ENCODE data around the gene PDF.

PDF gene

DNA sequence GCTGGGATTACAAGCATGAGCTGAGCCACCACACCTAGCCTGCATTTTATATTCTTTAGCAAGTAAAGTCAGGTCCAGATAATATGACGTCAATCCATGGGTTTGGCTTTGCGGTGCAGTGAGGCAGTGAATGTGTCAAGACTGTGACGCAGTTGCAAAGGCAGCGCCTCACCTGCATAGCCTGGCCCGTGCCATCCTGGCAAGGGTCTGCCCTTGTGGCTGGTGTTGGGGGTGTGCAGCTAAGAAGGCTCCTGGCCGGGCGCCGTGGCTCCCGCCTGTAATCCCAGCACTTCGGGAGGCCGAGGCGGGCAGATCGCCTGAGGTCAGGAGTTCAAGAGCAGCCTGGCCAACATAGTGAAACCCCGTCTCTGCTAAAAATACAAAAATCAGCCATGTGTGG, 7.0 kb downstream of the PDF start:
- no peak overlapping the region for H4K8ac ChIP-seq (ENCODE audit: low read depth, low read length)
- no peak overlapping the region for H3K4me3 ChIP-seq (ENCODE audit: low read length)
- no peak overlapping the region for H2AK5ac ChIP-seq (ENCODE audit: low read length)
- no CpG with 5 or more reads among the region's 14 CpGs for WGBS (ENCODE audit: extremely low coverage, insufficient coverage, low lambda C conversion rate)
- H4K5ac ChIP-seq (ENCODE audit: low read length): no peak overlapping the region
- H3K36me3 ChIP-seq (ENCODE audit: control insufficient read depth, insufficient read depth, low read length): peaks cover 28% of the 10 kb centered on the region
- no peak overlapping the region for H2BK15ac ChIP-seq (replicated peaks; ENCODE audit: low read depth)
- peaks cover 33% of the 10 kb centered on the region for H3K79me2 ChIP-seq (ENCODE audit: control insufficient read depth, insufficient read depth, low read length)
- H3K56ac ChIP-seq (ENCODE audit: low read length): no peak overlapping the region
- H2BK5ac ChIP-seq (ENCODE audit: low read length): no peak overlapping the region
- no peak for DNase-seq
- no peak overlapping the region for H3K23ac ChIP-seq (ENCODE audit: low read length)
- no peak overlapping the region for H3K4me2 ChIP-seq (ENCODE audit: low read length)
- no peak overlapping the region for H3K9ac ChIP-seq (ENCODE audit: low read length)
- H3K79me1 ChIP-seq (ENCODE audit: low read length): peaks cover 15% of the 10 kb centered on the region
- no peak overlapping the region for H3K18ac ChIP-seq (ENCODE audit: low read length)
- no peak overlapping the region for H3K4ac ChIP-seq (ENCODE audit: low read depth, low read length)
- H3K4me1 ChIP-seq (ENCODE audit: control insufficient read depth, low read depth, low read length): peaks cover 3% of the 10 kb centered on the region
- no peak overlapping the region for H3K27ac ChIP-seq (ENCODE audit: low read depth, low read length)
- H2BK120ac ChIP-seq (ENCODE audit: low read depth, low read length): no peak overlapping the region
- no peaks in the 10 kb centered on the region for H3K27me3 ChIP-seq (ENCODE audit: insufficient read depth, low read length, poor library complexity)

DNA sequence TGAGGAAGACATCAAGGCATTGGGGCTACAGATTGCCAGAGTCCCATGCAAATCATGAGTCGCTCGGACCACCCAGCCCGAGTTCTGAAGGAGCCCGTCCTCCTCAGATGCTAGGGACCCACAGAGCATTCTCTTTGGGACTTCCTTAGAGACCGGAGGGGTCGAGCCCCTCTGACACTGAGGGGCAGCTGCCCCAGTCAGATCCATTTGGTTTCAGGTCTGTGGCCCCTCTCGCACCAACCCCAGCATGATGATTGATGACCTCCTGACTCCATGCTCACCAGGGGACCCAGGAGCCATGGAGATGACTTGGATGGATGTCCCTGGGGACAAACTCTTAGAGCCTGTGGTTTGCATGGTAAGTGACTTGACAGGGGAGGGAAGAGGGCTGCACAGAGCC, 8.0 kb downstream of the PDF start:
- no peak overlapping the region for H4K5ac ChIP-seq (ENCODE audit: low read length)
- WGBS (ENCODE audit: extremely low coverage, insufficient coverage, low lambda C conversion rate): no CpG with 5 or more reads among the region's 7 CpGs
- no peak overlapping the region for H2AK5ac ChIP-seq (ENCODE audit: low read length)
- H3K4ac ChIP-seq (ENCODE audit: low read depth, low read length): no peak overlapping the region
- DNase-seq: no peak
- no peaks in the 10 kb centered on the region for H3K27me3 ChIP-seq (ENCODE audit: insufficient read depth, low read length, poor library complexity)
- no peak overlapping the region for H3K18ac ChIP-seq (ENCODE audit: low read length)
- no peak overlapping the region for H2BK120ac ChIP-seq (ENCODE audit: low read depth, low read length)
- no peak overlapping the region for H3K4me2 ChIP-seq (ENCODE audit: low read length)
- no peak overlapping the region for H3K9ac ChIP-seq (ENCODE audit: low read length)
- peaks cover 15% of the 10 kb centered on the region for H3K79me1 ChIP-seq (ENCODE audit: low read length)
- no peak overlapping the region for H3K23ac ChIP-seq (ENCODE audit: low read length)
- no peak overlapping the region for H2BK15ac ChIP-seq (replicated peaks; ENCODE audit: low read depth)
- H3K4me3 ChIP-seq (ENCODE audit: low read length): no peak overlapping the region
- H3K4me1 ChIP-seq (ENCODE audit: control insufficient read depth, low read depth, low read length): no peaks in the 10 kb centered on the region
- H3K36me3 ChIP-seq (ENCODE audit: control insufficient read depth, insufficient read depth, low read length): peaks cover 31% of the 10 kb centered on the region
- H2BK5ac ChIP-seq (ENCODE audit: low read length): no peak overlapping the region
- peaks cover 26% of the 10 kb centered on the region for H3K79me2 ChIP-seq (ENCODE audit: control insufficient read depth, insufficient read depth, low read length)
- H3K27ac ChIP-seq (ENCODE audit: low read depth, low read length): no peak overlapping the region
- no peak overlapping the region for H3K56ac ChIP-seq (ENCODE audit: low read length)
- no peak overlapping the region for H4K8ac ChIP-seq (ENCODE audit: low read depth, low read length)

DNA sequence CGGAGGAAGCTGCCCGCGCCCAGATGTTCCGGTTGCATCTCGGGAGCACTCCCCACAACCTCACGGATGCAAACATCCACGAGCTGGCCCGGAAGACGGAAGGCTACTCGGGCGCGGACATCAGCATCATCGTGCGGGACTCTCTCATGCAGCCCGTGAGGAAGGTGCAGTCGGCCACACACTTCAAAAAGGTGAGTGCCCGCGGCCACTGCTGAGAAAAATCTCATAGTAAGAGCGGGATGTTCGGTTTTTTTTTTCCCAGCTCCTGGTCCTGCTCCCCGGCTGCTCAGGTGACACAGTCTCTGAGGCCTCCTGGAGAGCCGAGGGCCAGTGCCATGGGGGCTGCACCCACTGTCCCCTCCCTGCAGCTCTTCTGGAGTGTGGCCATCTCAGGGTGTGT, 9.3 kb downstream of the PDF start:
- no peak overlapping the region for H2BK120ac ChIP-seq (ENCODE audit: low read depth, low read length)
- peaks cover 37% of the 10 kb centered on the region for H3K36me3 ChIP-seq (ENCODE audit: control insufficient read depth, insufficient read depth, low read length)
- H3K79me2 ChIP-seq (ENCODE audit: control insufficient read depth, insufficient read depth, low read length): peaks cover 14% of the 10 kb centered on the region
- H3K4me1 ChIP-seq (ENCODE audit: control insufficient read depth, low read depth, low read length): no peaks in the 10 kb centered on the region
- H3K56ac ChIP-seq (ENCODE audit: low read length): no peak overlapping the region
- no peak overlapping the region for H3K4me2 ChIP-seq (ENCODE audit: low read length)
- DNase-seq: no peak
- H3K23ac ChIP-seq (ENCODE audit: low read length): no peak overlapping the region
- no peak overlapping the region for H2BK15ac ChIP-seq (replicated peaks; ENCODE audit: low read depth)
- no peak overlapping the region for H2BK5ac ChIP-seq (ENCODE audit: low read length)
- H4K8ac ChIP-seq (ENCODE audit: low read depth, low read length): no peak overlapping the region
- H3K4me3 ChIP-seq (ENCODE audit: low read length): no peak overlapping the region
- no peak overlapping the region for H3K9ac ChIP-seq (ENCODE audit: low read length)
- H4K5ac ChIP-seq (ENCODE audit: low read length): no peak overlapping the region
- peaks cover 18% of the 10 kb centered on the region for H3K79me1 ChIP-seq (ENCODE audit: low read length)
- no peak overlapping the region for H3K4ac ChIP-seq (ENCODE audit: low read depth, low read length)
- H3K27me3 ChIP-seq (ENCODE audit: insufficient read depth, low read length, poor library complexity): no peaks in the 10 kb centered on the region
- H2AK5ac ChIP-seq (ENCODE audit: low read length): no peak overlapping the region
- WGBS (ENCODE audit: extremely low coverage, insufficient coverage, low lambda C conversion rate): no CpG with 5 or more reads among the region's 22 CpGs
- H3K18ac ChIP-seq (ENCODE audit: low read length): no peak overlapping the region
- no peak overlapping the region for H3K27ac ChIP-seq (ENCODE audit: low read depth, low read length)

DNA sequence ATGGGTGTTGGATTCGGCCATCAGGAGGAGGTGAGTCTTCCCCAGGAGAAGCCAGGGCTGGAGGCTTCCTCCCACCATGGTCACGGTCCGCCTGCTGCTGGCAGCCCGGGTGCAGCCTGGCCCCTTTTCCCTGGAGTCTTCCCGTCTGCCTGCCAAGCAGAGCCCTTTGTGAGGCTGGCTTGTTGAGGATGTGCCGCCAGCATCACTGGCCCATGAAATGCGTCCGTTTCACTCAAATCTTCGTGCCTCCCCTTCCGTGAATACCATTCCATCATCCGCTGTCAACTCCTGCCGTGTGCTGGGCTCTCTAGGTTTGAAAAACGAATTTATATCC, 9.7 kb downstream of the PDF start:
- Histone ChIP-seq H4K5ac (ENCODE audit: low read length) (no peak overlapping the region), H3K9ac (ENCODE audit: low read length) (no peak overlapping the region), H3K27ac (ENCODE audit: low read depth, low read length) (no peak overlapping the region), H2BK5ac (ENCODE audit: low read length) (no peak overlapping the region), H2BK15ac (replicated peaks; ENCODE audit: low read depth) (no peak overlapping the region), H3K79me1 (ENCODE audit: low read length) (peaks cover 14% of the 10 kb centered on the region), H3K27me3 (ENCODE audit: insufficient read depth, low read length, poor library complexity) (no peaks in the 10 kb centered on the region), H3K18ac (ENCODE audit: low read length) (no peak overlapping the region), H3K36me3 (ENCODE audit: control insufficient read depth, insufficient read depth, low read length) (peaks cover 37% of the 10 kb centered on the region), H2AK5ac (ENCODE audit: low read length) (no peak overlapping the region), H3K79me2 (ENCODE audit: control insufficient read depth, insufficient read depth, low read length) (peaks cover 10% of the 10 kb centered on the region), H3K4me2 (ENCODE audit: low read length) (no peak overlapping the region), H3K56ac (ENCODE audit: low read length) (no peak overlapping the region), H3K4ac (ENCODE audit: low read depth, low read length) (no peak overlapping the region), H3K4me3 (ENCODE audit: low read length) (no peak overlapping the region), H4K8ac (ENCODE audit: low read depth, low read length) (no peak overlapping the region), H2BK120ac (ENCODE audit: low read depth, low read length) (no peak overlapping the region), H3K4me1 (ENCODE audit: control insufficient read depth, low read depth, low read length) (no peaks in the 10 kb centered on the region), H3K23ac (ENCODE audit: low read length) (no peak overlapping the region)
- no peak for DNase-seq
- no CpG with 5 or more reads among the region's 13 CpGs for WGBS (ENCODE audit: extremely low coverage, insufficient coverage, low lambda C conversion rate)

DNA sequence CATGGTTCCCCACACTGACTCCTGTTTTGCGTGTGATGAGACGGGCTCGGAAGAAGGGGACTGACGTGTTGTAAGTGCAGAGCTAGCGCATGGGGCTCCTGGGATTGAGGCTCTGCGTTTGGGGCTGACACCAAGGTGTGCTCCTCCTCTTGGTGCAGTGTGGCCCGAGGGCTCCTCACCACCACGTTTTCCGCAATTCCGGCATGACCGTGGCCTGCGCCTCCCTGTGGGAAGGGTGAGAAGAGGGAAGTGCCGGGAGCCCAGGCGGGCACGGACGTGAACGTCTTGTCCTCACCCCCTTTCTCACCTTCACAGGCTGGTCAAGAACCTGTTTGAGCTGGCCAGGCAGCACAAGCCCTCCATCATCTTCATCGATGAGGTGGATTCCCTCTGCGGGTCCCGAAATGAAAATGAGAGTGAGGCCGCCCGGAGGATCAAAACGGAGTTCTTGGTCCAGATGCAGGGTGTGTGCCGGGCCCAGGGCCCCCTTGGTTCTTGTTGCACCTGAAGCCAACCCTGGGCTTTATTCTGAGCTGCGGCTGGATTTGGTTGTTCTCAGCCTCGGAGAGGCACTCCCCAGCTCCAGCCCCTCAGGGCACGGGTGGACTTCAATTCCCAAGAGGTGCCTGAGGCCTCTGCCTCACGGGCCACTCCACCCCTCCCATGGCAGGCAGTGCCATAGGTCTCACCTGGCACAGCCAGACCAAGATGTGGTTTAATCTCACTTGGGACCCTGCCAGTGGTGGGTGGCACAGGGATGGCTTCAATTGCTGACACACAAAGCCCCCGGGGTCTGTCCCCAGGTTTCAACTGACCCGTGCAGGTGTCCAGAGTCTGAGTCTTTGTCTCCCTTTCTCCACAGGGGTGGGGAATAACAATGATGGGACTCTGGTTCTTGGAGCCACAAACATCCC, 10.3 kb downstream of the PDF start:
- Histone ChIP-seq H4K8ac (ENCODE audit: low read depth, low read length) (no peak overlapping the region), H3K4ac (ENCODE audit: low read depth, low read length) (no peak overlapping the region), H3K36me3 (ENCODE audit: control insufficient read depth, insufficient read depth, low read length) (peaks cover 37% of the 10 kb centered on the region), H3K56ac (ENCODE audit: low read length) (no peak overlapping the region), H3K27ac (ENCODE audit: low read depth, low read length) (no peak overlapping the region), H3K23ac (ENCODE audit: low read length) (no peak overlapping the region), H3K4me1 (ENCODE audit: control insufficient read depth, low read depth, low read length) (no peaks in the 10 kb centered on the region), H2AK5ac (ENCODE audit: low read length) (no peak overlapping the region), H3K9ac (ENCODE audit: low read length) (no peak overlapping the region), H2BK15ac (replicated peaks; ENCODE audit: low read depth) (no peak overlapping the region), H3K4me2 (ENCODE audit: low read length) (no peak overlapping the region), H3K79me1 (ENCODE audit: low read length) (peaks cover 14% of the 10 kb centered on the region), H3K79me2 (ENCODE audit: control insufficient read depth, insufficient read depth, low read length) (peaks cover 9% of the 10 kb centered on the region), H2BK5ac (ENCODE audit: low read length) (no peak overlapping the region), H4K5ac (ENCODE audit: low read length) (no peak overlapping the region), H2BK120ac (ENCODE audit: low read depth, low read length) (no peak overlapping the region), H3K18ac (ENCODE audit: low read length) (no peak overlapping the region), H3K27me3 (ENCODE audit: insufficient read depth, low read length, poor library complexity) (no peaks in the 10 kb centered on the region), H3K4me3 (ENCODE audit: low read length) (no peak overlapping the region)
- DNase-seq: no peak
- WGBS (ENCODE audit: extremely low coverage, insufficient coverage, low lambda C conversion rate): no CpG with 5 or more reads among the region's 30 CpGs

DNA sequence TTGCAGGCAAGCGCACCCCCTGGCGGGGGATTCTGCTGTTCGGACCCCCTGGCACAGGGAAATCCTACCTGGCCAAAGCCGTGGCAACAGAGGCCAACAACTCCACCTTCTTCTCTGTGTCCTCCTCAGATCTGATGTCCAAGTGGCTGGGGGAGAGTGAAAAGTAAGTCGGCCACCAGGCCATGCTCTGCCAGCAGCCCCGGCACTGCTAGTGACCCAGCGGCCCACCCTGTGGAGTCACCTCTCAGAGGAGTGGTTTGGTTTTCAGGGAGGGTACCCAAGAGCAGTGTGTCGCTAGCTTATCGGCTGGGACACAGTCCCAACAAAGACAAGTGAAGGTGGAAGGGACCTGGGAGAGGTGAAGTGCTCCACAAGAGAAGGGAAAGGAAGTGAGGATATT, 11.0 kb downstream of the PDF start:
- no peak overlapping the region for H3K4me2 ChIP-seq (ENCODE audit: low read length)
- no peak overlapping the region for H3K9ac ChIP-seq (ENCODE audit: low read length)
- H2BK15ac ChIP-seq (replicated peaks; ENCODE audit: low read depth): no peak overlapping the region
- H3K27ac ChIP-seq (ENCODE audit: low read depth, low read length): no peak overlapping the region
- DNase-seq: no peak
- H4K5ac ChIP-seq (ENCODE audit: low read length): no peak overlapping the region
- H3K36me3 ChIP-seq (ENCODE audit: control insufficient read depth, insufficient read depth, low read length): peaks cover 37% of the 10 kb centered on the region
- H3K4me3 ChIP-seq (ENCODE audit: low read length): no peak overlapping the region
- peaks cover 4% of the 10 kb centered on the region for H3K79me2 ChIP-seq (ENCODE audit: control insufficient read depth, insufficient read depth, low read length)
- H3K79me1 ChIP-seq (ENCODE audit: low read length): peaks cover 12% of the 10 kb centered on the region
- no peak overlapping the region for H3K56ac ChIP-seq (ENCODE audit: low read length)
- no peak overlapping the region for H3K18ac ChIP-seq (ENCODE audit: low read length)
- H4K8ac ChIP-seq (ENCODE audit: low read depth, low read length): no peak overlapping the region
- H2BK5ac ChIP-seq (ENCODE audit: low read length): no peak overlapping the region
- WGBS (ENCODE audit: extremely low coverage, insufficient coverage, low lambda C conversion rate): no CpG with 5 or more reads among the region's 9 CpGs
- H3K4me1 ChIP-seq (ENCODE audit: control insufficient read depth, low read depth, low read length): no peaks in the 10 kb centered on the region
- no peak overlapping the region for H3K23ac ChIP-seq (ENCODE audit: low read length)
- H2BK120ac ChIP-seq (ENCODE audit: low read depth, low read length): no peak overlapping the region
- no peaks in the 10 kb centered on the region for H3K27me3 ChIP-seq (ENCODE audit: insufficient read depth, low read length, poor library complexity)
- no peak overlapping the region for H2AK5ac ChIP-seq (ENCODE audit: low read length)
- no peak overlapping the region for H3K4ac ChIP-seq (ENCODE audit: low read depth, low read length)
